ENCODE results near the gene ERGIC1.

DNA sequence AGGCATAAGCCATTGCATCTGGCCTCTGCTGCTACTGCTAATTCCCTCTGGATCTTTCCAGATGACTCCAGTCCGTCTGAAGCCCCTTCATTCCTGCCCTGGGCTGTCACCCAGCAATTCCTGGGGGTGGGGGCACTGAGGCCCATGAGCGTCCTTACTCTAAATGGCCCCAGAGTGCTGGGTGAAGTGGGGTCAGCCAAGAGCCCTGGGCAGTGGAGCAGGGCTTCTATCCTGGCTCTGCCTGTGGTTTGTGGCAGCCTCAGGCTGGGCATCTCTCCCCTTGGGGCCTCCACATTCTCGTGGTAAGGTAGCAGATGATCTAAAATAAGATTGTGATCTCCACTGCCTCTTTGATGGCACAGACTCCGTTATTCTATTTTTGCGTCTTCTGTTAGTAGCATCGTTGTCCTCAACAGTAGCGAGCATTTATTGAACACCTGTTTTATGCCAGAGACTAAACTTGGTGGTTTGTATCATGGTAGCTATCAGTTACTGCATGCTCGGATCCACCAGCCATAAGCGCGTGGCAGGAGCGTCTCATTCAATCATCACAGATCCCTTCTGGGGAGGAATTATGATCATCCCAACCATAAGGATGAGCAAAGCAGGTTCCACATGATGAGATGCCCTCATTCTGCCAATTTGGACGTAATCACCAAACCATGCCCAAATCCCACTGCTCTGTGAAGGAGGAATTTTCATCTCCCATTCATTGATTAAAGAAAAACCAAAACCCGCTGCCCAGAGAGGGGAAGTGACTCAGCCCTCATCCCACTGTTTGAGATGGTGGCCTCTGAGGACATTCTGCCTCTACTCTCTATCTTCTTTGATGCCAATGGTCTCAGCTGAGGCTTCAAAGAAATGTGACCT is 41.1 kb upstream of the ERGIC1 start:
- TF ChIP-seq TARDBP (IDR thresholded peaks at IDR 0.05) (no peak), ZNF384 (IDR thresholded peaks at IDR 0.05) (no peak), ELF4 (IDR thresholded peaks at IDR 0.05) (no peak), SP1 (IDR thresholded peaks at IDR 0.05) (no peak), BHLHE40 (IDR thresholded peaks at IDR 0.05; ENCODE audit: borderline replicate concordance) (no peak), HDGF (IDR thresholded peaks at IDR 0.05; ENCODE audit: borderline replicate concordance) (no peak), FOXM1 (IDR thresholded peaks at IDR 0.05; ENCODE audit: borderline replicate concordance) (no peak), CTBP1 (IDR thresholded peaks at IDR 0.05; ENCODE audit: borderline replicate concordance) (no peak), NFRKB (IDR thresholded peaks at IDR 0.05) (no peak), ARNT (IDR thresholded peaks at IDR 0.05) (no peak), LEF1 (IDR thresholded peaks at IDR 0.05; ENCODE audit: borderline replicate concordance) (no peak), FOXK2 (IDR thresholded peaks at IDR 0.05) (no peak)

All from HEK293T (cell line).